HPDE6-E6E7 (cell line): ENCODE results near the gene PPP1R9B.

Source experiments
- DNase-seq: peaks from one replicate; pipeline ENCODE4 v3.0.0; 2011; ENCODE audit warnings: missing footprints; ENCODE audit errors: extremely low spot score

Gene PPP1R9B

GRCh38 chr17:50141745-50142110 lies 8.7 kb downstream of the PPP1R9B start:
- DNase-seq = no peak

- no peak for DNase-seq
Observed at GRCh38 chr17:50141026-50141744, 9.3 kb downstream of the PPP1R9B start.

- DNase-seq = no peak
Observed at GRCh38 chr17:50139950-50140885, 10.3 kb downstream of the PPP1R9B start.

- DNase-seq = no peak
Observed at GRCh38 chr17:50139185-50139783, 11.2 kb downstream of the PPP1R9B start.

GRCh38 chr17:50137042-50137441 lies 13.4 kb downstream of the PPP1R9B start:
- no peak for DNase-seq

- DNase-seq = no peak
Observed at GRCh38 chr17:50136096-50136687, 14.3 kb downstream of the PPP1R9B start.

GRCh38 chr17:50135316-50136095 lies 15.0 kb downstream of the PPP1R9B start:
- DNase-seq = no peak

GRCh38 chr17:50134206-50135110 lies 16.0 kb downstream of the PPP1R9B start:
- no peak for DNase-seq

GRCh38 chr17:50133769-50134099 lies 16.7 kb downstream of the PPP1R9B start:
- no peak for DNase-seq

GRCh38 chr17:50133028-50133768 lies 17.3 kb downstream of the PPP1R9B start:
- DNase-seq = no peak

GRCh38 chr17:50132104-50132794 lies 18.2 kb downstream of the PPP1R9B start:
- DNase-seq = no peak

GRCh38 chr17:50130559-50131305 lies 19.7 kb downstream of the PPP1R9B start:
- no peak for DNase-seq

- no peak for DNase-seq
Observed at GRCh38 chr17:50129728-50130558, 20.5 kb downstream of the PPP1R9B start, which contains the start of gene SAMD14. Gene SAMD14 (minus strand): TSS chr17:50130160. CDS start chr17:50124959, 5,201 bp downstream.

- DNase-seq = no peak
Observed at GRCh38 chr17:50129353-50129727, 21.1 kb downstream of the PPP1R9B start.

GRCh38 chr17:50128441-50129352 lies 21.8 kb downstream of the PPP1R9B start:
- DNase-seq = no peak

GRCh38 chr17:50127697-50128361 lies 22.6 kb downstream of the PPP1R9B start:
- DNase-seq = no peak
